HG03159 (cell line): ENCODE results near the gene SLC35C1.
"Not testable (repeated sequence)": the region's sequence is repeated elsewhere in the genome, so short reads cannot be mapped to it uniquely, and the experiment has no call there.

Experiments used
- ATAC-seq: cut with Tn5 transposase; IDR thresholded peaks from one replicate; pipeline ENCODE4 v1.9.1; 2021; ENCODE audit warnings: mild to moderate bottlenecking, moderate library complexity; ENCODE audit not compliant: unreplicated experiment

The SLC35C1 gene

GRCh38 chr11:45786272-45786671 is 18.7 kb upstream of the SLC35C1 start:
- no peak for ATAC-seq

GRCh38 chr11:45788887-45789286 is 16.1 kb upstream of the SLC35C1 start:
- no peak for ATAC-seq

GRCh38 chr11:45791524-45791923 is 13.4 kb upstream of the SLC35C1 start:
- no peak for ATAC-seq

- ATAC-seq: no peak
Measured at GRCh38 chr11:45794169-45794568, 10.8 kb upstream of the SLC35C1 start.

GRCh38 chr11:45795379-45795778 is 9.6 kb upstream of the SLC35C1 start:
- ATAC-seq: no peak

GRCh38 chr11:45796461-45796861 is 8.5 kb upstream of the SLC35C1 start:
- no peak for ATAC-seq

- no peak for ATAC-seq
Measured at GRCh38 chr11:45798793-45799441, 6.0 kb upstream of the SLC35C1 start.

- ATAC-seq: no peak
Measured at GRCh38 chr11:45799562-45799961, 5.4 kb upstream of the SLC35C1 start.

- no peak for ATAC-seq
Measured at GRCh38 chr11:45800261-45800660, 4.7 kb upstream of the SLC35C1 start.

GRCh38 chr11:45801723-45802315 is 3.1 kb upstream of the SLC35C1 start:
- ATAC-seq: no peak

- no peak for ATAC-seq
Measured at GRCh38 chr11:45802531-45803317, 2.2 kb upstream of the SLC35C1 start.

GRCh38 chr11:45803971-45804760 is 783 bp upstream of the SLC35C1 start:
- ATAC-seq: peak; percentile 27

GRCh38 chr11:45805305-45806071 is 539 bp downstream of the SLC35C1 start:
- ATAC-seq: no peak

GRCh38 chr11:45806072-45806933 is 1.4 kb downstream of the SLC35C1 start:
- ATAC-seq: no peak

- no peak for ATAC-seq
Measured at GRCh38 chr11:45806937-45807791, 2.2 kb downstream of the SLC35C1 start.

- no peak for ATAC-seq
Measured at GRCh38 chr11:45807792-45808238, 2.9 kb downstream of the SLC35C1 start.

- not testable (repeated sequence) for ATAC-seq
Measured at GRCh38 chr11:45808427-45808826, 3.5 kb downstream of the SLC35C1 start.
